D721Med (cell line): ENCODE measurements around the gene PRSS1.

Experiments
- DNase-seq: peaks from one replicate; pipeline ENCODE4 v3.0.0; 2011; ENCODE audit warnings: low spot score; ENCODE audit not compliant: insufficient read length
- FAIRE-seq: peaks from 2 replicates; lab custom pipeline; 2011; peaks lifted over from hg19 to GRCh38; lab: Jason Lieb, UNC
- TF ChIP-seq, protein P1 (sequence below): IDR thresholded peaks from 2 replicates; pipeline ENCODE4 v1.5.1; 2012; ENCODE audit warnings: mild to moderate bottlenecking, control low read depth; ENCODE audit not compliant: insufficient read depth; ENCODE audit errors: missing control alignments

The PRSS1 gene

DNA sequence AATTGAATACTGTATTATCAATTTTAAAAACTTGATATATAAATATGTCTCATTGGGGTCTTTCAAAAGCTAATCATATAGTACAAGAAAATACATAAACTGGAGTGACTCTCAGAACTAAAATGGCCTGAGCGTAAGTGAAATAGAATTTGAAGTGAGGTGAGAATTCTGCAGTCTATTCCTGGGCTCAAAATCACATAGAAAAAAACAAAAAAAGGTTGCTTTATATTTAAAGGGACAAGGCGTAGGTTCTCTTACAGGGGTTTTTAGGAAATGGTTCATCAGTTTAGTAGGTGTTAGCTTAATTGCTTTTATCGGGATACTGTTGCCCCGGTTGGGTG is 36.7 kb upstream of the PRSS1 start:
- TF ChIP-seq, protein P1, sequence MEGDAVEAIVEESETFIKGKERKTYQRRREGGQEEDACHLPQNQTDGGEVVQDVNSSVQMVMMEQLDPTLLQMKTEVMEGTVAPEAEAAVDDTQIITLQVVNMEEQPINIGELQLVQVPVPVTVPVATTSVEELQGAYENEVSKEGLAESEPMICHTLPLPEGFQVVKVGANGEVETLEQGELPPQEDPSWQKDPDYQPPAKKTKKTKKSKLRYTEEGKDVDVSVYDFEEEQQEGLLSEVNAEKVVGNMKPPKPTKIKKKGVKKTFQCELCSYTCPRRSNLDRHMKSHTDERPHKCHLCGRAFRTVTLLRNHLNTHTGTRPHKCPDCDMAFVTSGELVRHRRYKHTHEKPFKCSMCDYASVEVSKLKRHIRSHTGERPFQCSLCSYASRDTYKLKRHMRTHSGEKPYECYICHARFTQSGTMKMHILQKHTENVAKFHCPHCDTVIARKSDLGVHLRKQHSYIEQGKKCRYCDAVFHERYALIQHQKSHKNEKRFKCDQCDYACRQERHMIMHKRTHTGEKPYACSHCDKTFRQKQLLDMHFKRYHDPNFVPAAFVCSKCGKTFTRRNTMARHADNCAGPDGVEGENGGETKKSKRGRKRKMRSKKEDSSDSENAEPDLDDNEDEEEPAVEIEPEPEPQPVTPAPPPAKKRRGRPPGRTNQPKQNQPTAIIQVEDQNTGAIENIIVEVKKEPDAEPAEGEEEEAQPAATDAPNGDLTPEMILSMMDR: no peak
- no peak for FAIRE-seq
- DNase-seq: no peak

- FAIRE-seq (no peak), DNase-seq (no peak)
- TF ChIP-seq, protein P1: no peak
Observed at GRCh38 chr7:142714375-142714774, 34.9 kb upstream of the PRSS1 start.

DNA sequence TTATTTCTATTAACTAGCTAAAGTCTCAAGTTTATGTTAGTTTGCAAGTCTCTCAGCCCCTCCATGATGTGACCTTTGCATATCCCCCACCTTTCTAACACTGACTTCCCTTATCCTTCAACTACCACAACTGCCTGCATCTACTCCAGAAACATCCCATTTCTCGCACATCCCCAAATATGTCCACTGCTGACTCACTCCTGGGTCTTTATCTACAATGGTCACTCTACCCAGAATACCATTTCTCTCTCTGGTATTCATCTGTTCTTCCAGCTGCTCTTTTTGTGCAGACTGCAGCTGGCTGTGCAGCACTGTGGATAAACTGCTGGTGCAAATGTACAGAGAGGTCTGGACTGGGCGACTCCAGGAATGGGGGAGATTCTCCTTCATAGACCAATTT is 32.7 kb upstream of the PRSS1 start:
- FAIRE-seq (no peak), DNase-seq (no peak)
- TF ChIP-seq, protein P1: no peak

DNA sequence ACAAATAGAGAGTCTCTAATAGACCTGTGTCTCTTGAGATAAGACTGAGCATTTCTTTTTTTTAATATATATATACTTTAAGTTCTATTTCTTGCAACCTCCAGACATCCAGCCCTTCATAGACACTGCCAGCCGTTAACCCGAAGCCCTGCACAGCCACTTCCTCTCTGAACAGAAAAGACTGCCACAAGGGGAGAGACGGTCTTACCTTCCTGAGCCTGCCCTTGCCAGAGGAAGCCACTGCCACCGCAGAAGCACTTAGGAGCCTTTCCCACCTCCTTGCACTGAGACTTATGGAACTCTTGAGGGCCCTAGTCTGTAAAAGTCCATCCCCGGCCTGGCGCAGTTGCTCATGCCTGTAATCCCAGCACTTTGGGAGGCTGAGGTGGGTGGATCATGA is 31.8 kb upstream of the PRSS1 start:
- TF ChIP-seq, protein P1: no peak
- FAIRE-seq: no peak
- no peak for DNase-seq

DNA sequence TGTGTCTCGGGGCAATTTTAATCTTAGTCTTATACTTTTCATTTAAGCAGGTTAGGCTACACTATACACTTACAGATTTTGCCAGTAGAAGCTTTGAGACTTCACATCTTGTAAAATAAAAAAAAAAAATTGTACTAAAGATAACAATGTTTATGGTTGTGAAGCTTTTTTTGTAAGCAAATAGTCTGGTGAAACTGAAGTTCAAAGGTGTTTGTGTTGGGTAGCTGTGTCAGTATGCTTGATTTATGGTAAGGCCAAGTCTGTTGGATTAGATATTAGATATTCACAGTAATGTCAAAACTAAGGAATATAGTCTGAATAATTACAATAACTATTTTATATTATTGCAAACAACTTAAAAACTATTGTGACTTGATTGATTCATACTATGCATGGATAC is 31.0 kb upstream of the PRSS1 start:
- FAIRE-seq (no peak), DNase-seq (no peak)
- TF ChIP-seq, protein P1: no peak

- FAIRE-seq (no peak), DNase-seq (no peak)
- TF ChIP-seq, protein P1: no peak
Observed at GRCh38 chr7:142720172-142720773, 29.0 kb upstream of the PRSS1 start.

GRCh38 chr7:142720986-142721385 is 28.3 kb upstream of the PRSS1 start:
- TF ChIP-seq, protein P1: no peak
- FAIRE-seq (no peak), DNase-seq (no peak)
